Breast epithelium (tissue), 3 donors: ENCODE results near the gene PCDHA4.

Source experiments
- POLR2A ChIP-seq: fragments of 450-650 bp; IDR thresholded peaks from one replicate; pipeline ENCODE4 v1.6.1; 2016; ENCODE audit warnings: antibody characterized with exemption, mild to moderate bottlenecking, moderate library complexity
- TF ChIP-seq, protein P1 (sequence below), 3 donors: fragments of 450-650 bp; IDR thresholded peaks; one replicate each; pipeline ENCODE4 v1.5.1; 2016 to 2017; ENCODE audit warnings: antibody characterized with exemption in 3 of 3, mild to moderate bottlenecking in 3 of 3, moderate library complexity in 3 of 3

DNA sequence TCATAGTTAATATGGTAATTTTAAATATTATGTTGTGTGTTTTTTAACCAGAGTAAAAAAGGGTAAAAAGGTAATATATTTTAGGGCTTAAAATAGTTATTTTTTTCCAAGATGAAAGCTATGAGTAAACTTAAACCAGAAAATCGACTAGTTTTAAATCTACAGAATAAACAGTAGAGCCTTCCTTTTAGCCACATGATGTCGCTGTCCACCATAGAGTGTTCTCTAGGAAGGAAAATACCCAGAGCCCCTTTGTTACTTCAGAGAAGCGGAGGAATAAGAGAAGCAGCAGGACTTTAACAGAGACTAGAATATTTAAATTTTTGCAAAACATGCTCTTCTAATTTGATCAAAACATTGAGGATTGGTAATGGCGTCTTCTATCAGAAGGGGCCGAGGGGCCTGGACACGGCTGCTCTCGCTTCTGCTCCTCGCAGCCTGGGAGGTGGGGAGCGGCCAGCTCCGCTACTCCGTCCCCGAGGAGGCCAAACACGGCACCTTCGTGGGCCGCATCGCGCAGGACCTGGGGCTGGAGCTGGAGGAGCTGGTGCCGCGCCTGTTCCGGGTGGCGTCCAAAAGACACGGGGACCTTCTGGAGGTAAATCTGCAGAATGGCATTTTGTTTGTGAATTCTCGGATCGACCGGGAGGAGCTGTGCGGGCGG is 12.1 kb upstream of the PCDHA4 start, which contains the start of gene PCDHA2:
- TF ChIP-seq, protein P1, sequence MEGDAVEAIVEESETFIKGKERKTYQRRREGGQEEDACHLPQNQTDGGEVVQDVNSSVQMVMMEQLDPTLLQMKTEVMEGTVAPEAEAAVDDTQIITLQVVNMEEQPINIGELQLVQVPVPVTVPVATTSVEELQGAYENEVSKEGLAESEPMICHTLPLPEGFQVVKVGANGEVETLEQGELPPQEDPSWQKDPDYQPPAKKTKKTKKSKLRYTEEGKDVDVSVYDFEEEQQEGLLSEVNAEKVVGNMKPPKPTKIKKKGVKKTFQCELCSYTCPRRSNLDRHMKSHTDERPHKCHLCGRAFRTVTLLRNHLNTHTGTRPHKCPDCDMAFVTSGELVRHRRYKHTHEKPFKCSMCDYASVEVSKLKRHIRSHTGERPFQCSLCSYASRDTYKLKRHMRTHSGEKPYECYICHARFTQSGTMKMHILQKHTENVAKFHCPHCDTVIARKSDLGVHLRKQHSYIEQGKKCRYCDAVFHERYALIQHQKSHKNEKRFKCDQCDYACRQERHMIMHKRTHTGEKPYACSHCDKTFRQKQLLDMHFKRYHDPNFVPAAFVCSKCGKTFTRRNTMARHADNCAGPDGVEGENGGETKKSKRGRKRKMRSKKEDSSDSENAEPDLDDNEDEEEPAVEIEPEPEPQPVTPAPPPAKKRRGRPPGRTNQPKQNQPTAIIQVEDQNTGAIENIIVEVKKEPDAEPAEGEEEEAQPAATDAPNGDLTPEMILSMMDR (IDR thresholded peaks at IDR 0.05), result no peak
- TF ChIP-seq POLR2A, result no peak
